GM19463 (cell line): Measurements from ENCODE around the gene INPP5E.
A peak's percentile ranks its signal among the peaks of the same experiment; 100 is the strongest.
"Not testable (repeated sequence)": the region's sequence is repeated elsewhere in the genome, so short reads cannot be mapped to it uniquely, and the experiment has no call there.

ENCODE experiments used
- ATAC-seq: cut with Tn5 transposase; IDR thresholded peaks from one replicate; pipeline ENCODE4 v1.9.1; 2021; ENCODE audit warnings: mild to moderate bottlenecking, moderate library complexity; ENCODE audit not compliant: unreplicated experiment

INPP5E gene

DNA sequence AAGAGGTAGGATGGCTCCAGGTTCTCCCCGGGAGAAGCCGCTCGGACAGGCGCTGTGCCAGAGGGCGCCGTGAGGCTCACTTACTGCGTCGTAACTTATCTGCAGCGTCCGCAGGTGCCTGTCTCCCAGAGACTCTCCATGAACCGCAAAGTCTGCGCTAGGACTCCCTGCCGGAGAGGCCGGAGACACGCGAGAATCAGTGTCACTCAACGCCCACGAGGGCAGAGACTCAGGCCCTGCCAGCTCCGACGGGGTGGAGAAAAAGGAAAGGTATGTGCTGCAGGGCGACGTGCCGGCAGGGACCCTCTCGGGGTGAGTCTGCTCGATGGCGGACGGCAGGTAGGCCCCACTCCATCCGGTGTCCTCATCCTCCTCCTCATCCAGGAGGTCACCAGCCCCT lies 32.6 kb downstream of the INPP5E start:
- not testable (repeated sequence) for ATAC-seq

GRCh38 chr9:136405904-136406303 lies 33.7 kb downstream of the INPP5E start:
- ATAC-seq: not testable (repeated sequence)

- ATAC-seq: no peak
Observed at GRCh38 chr9:136405481-136405880, 34.2 kb downstream of the INPP5E start.

GRCh38 chr9:136404801-136405136 lies 34.9 kb downstream of the INPP5E start:
- ATAC-seq: no peak

GRCh38 chr9:136403915-136404800 lies 35.5 kb downstream of the INPP5E start:
- no peak for ATAC-seq

- ATAC-seq: no peak
Observed at GRCh38 chr9:136403538-136403914, 36.1 kb downstream of the INPP5E start.

GRCh38 chr9:136402067-136402466 lies 37.6 kb downstream of the INPP5E start:
- ATAC-seq: no peak

GRCh38 chr9:136401173-136401922 lies 38.3 kb downstream of the INPP5E start:
- no peak for ATAC-seq

DNA sequence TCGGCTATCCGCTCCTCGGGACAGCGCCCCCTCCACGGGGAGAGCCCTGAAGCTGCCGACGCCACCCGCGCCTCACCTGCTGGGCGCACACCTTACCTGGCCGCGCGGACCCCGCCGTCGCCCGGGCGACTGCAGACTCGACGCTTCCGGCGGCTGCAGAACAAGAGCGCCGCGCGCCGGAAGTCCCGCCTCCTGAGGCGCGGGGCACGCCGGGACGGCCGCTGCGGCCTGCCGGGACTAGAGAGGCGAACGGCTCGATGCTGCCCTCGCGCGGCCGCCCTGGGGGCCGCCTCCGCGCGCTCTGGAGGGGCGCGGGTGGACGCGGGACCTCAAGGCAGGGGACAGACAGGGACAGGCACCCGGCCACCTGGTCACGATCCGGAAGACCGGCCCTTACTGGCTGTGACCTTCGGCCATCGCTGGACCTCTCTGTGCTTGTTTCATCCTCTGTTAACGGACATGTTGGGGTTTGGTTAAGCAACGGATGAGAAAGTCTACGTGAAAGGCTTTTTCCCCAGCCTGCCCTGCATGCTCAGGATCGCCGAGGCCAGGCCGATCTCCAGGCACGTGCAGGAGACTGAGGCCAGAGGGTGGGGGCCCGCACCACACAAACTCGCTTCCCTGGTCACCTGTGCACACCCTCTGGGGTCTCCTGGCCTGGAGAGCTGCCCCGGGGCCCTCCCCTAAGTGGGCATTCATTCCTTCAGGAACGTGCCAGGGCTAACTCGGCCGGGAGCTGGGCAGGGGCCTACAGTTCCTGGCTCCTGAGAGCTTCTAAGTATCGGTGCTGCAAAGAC lies 39.4 kb downstream of the INPP5E start, which contains the start of gene SNAPC4:
SNAPC4 (minus strand) TSS at position 133 of the 797 bp plus-strand sequence. CDS start 1,742 bp downstream, outside the sequence.
- ATAC-seq: peak; percentile 69

DNA sequence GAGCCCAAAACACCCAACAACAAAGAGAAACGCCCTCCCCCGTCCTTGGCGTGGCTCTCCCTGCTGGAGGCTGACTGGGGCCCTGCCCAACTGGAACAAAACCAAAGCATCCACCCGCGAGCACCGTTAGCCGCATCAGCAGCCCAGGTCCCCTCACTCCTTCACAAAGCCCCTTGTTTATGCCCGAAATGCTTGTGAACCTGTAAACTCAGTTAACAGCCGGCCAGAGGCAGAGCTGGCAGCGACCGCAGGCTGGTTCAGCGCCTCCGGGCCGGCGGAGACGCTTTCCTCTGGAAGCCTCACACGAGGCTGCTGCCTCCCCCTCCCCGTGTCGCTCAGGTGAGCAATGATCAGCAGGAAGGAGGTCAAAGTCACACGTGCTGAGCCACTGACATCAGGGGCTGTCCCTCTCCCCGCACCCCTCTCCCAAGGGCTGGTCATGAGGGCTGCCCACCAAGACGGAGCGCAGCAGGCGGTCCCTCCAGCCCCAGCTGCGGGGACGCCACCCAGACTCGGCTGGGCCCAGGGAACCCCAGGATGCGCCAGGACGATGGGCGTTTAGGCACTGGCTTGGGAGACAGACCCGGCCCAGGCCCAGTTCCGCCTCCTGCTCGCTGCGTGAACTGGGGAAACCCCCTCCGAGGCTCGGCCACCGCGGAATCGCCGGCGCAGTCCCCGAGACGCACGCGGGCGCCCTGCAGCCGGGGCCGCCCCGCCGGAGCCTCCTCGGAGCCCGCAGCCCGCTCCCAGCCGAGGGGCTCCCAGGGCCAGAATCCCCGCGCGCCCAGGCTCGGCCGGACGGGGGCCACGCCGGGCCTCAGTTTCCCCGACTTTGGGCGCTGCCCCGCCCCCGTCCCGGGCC lies 40.2 kb downstream of the INPP5E start:
- ATAC-seq: peak; percentile 31

- no peak for ATAC-seq
Observed at GRCh38 chr9:136398286-136398685, 41.4 kb downstream of the INPP5E start.

DNA sequence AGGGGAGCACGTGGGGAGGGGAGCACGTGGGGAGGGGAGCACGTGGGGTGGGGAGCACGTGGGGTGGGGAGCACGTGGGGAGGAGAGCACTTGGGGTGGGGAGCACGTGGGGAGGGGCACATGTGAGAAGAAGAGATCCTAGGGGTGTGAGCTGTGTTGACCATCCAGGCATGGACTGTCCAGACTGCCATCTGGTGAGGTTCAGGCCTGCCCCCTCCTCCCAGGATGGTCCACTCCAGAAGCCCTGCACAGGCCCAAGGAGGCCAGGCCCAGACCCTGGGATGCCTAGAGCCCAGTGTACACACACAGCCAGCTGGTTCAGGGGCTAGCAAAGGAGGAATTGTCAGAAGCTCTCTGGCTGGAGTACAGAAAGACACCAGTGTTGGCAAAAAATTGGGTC lies 42.0 kb downstream of the INPP5E start:
- ATAC-seq: no peak

DNA sequence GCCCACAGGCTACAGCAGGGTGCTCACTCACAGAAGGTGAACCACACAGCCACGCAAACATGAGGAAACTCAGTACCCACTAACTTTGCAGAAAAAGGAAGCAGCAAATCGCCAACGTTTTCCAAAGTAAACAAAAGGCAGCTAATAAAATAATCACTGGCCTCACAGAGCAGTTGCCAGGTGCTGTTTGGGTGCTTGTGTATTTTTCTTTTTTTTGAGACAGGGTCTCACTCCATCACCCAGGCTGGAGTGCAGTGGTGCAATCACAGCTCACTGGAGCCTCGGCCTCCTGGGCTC lies 43.5 kb downstream of the INPP5E start:
- no peak for ATAC-seq

- ATAC-seq: no peak
Observed at GRCh38 chr9:136395345-136396218, 44.1 kb downstream of the INPP5E start.

DNA sequence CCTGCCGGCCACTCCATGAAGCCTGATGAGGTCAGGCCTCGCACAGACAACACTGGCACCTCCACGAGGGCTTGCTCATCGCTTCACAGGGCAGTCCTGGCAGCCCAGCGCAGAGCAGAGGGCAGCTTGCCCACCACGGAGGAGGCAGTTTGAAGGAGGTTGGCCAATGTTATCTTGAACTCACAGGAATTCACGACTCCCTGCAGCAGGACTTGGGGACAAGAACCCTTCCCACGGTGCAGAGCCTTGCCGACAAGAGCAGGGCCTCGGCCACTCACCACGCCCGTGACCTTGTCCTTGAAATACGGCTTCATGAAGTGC lies 44.7 kb downstream of the INPP5E start:
- no peak for ATAC-seq

DNA sequence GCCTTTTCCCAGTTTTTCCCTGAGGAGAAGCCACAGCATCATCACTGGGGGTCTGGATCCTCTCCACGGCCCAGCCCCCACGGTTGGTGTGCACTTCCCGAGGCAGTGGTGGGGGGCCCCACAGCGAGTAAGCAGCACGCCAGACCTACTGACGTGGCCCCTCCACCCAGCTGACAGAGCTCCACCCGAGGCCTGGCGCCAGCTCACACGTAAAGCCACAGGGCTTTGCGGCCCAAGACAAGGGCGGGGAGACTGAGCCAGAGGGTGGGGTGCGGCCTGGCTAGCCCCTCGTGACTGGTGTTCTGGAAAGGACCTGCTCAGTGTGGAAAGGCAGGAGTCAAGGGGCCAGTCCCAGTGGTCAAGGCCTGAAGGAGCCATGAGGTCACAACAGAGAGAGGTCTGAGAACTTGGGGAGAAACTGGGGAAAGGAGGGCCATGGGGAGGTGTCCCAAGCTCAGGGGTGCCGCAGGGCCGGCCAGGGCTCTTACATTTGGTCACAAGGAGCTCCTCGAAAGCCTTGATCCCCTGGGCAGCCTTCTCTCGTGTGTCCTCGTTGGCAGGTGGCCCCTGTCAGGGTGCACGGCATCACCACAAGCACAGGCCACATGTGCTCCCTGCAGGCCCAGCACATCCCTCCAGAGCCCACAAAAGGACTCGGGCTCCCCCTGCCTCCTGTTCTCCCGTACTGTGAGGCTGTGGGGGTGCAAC lies 45.2 kb downstream of the INPP5E start:
- no peak for ATAC-seq

GRCh38 chr9:136393531-136393930 lies 46.1 kb downstream of the INPP5E start:
- ATAC-seq: no peak

GRCh38 chr9:136392538-136393449 lies 46.9 kb downstream of the INPP5E start:
- no peak for ATAC-seq
